ENCODE data around the gene SRGAP1. TPM values are rescaled to one million over a fixed set of nuclear protein-coding genes. Genes with fewer than 3 reads are reported as not detected.

Gene SRGAP1
- polyA plus RNA-seq, 1 donor (not counting 4 experiments of a cell fraction or from before 2014, with no cell fraction given) = 4.5 TPM

DNA sequence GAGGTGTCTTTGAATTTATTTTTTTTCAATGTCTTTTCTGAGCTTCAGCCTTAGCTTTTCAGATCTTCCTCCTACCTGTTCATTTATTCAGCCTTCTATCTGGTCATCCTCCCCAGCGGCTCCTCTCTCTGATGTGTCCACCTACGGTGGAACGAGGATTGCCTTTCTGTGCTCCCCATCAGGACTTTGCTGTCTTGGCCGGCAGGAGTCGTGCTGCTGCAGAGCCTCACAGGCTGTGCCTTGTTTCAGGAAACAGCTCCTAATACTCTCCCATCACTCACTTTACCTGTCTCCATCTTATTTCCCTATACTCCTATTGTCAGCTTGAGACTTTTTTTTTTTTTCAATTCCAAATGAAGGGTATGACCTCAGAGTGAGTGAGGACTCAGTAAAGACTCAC lies 300.7 kb downstream of the SRGAP1 start:
- no peak for FAIRE-seq
- no peak overlapping the region for H3K4me3 ChIP-seq (ENCODE audit: control insufficient read depth in 2 of 3, extremely low read depth in 1 of 3, insufficient read depth in 2 of 3, low read depth in 1 of 3, low read length in 3 of 3)
- dilution Hi-C loops (cut with MboI; ENCODE audit: extremely low pct_ligation_motif_present, low sequenced_read_pairs) = no loop called here

GRCh38 chr12:64147011-64147631 lies 302.6 kb downstream of the SRGAP1 start:
- Histone ChIP-seq H3K9me1 (ENCODE audit: control insufficient read depth, extremely low read depth, insufficient read depth, low read length) (no peaks in the 10 kb centered on the region), H3K4me2 (ENCODE audit: control insufficient read depth, extremely low read depth, insufficient read depth, low read depth, low read length) (no peak overlapping the region), H3K79me2 (ENCODE audit: control insufficient read depth, insufficient read depth, low read length) (no peaks in the 10 kb centered on the region), H3K36me3 (ENCODE audit: control insufficient read depth in 2 of 2, extremely low read depth in 1 of 2, insufficient read depth in 2 of 2, low read length in 2 of 2) (peaks cover 6 to 11% of the 10 kb centered on the region in 2 experiments), H2AFZ (ENCODE audit: control insufficient read depth, low read length) (no peak overlapping the region), H3K9ac (ENCODE audit: control insufficient read depth, extremely low read depth, insufficient read depth, low read length) (no peak overlapping the region), H3K27me3 (ENCODE audit: control insufficient read depth, extremely low read depth, insufficient read depth, low read length) (no peaks in the 10 kb centered on the region), H4K20me1 (ENCODE audit: control insufficient read depth, extremely low read depth, insufficient read depth, low read length) (no peaks in the 10 kb centered on the region), H3K4me3 (ENCODE audit: control insufficient read depth in 2 of 3, extremely low read depth in 1 of 3, insufficient read depth in 2 of 3, low read depth in 1 of 3, low read length in 3 of 3) (no peak overlapping the region), H3K4me1 (ENCODE audit: control insufficient read depth, extremely low read depth, insufficient read depth, low read length) (no peaks in the 10 kb centered on the region), H3K9me3 (ENCODE audit: control insufficient read depth, low read depth, low read length) (no peaks in the 10 kb centered on the region), H3K27ac (ENCODE audit: control insufficient read depth, insufficient read depth, low read length) (no peak overlapping the region)
- no peak for TF ChIP-seq EZH2 (IDR thresholded peaks at IDR 0.05; ENCODE audit: low read length)
- TF ChIP-seq, protein P1, sequence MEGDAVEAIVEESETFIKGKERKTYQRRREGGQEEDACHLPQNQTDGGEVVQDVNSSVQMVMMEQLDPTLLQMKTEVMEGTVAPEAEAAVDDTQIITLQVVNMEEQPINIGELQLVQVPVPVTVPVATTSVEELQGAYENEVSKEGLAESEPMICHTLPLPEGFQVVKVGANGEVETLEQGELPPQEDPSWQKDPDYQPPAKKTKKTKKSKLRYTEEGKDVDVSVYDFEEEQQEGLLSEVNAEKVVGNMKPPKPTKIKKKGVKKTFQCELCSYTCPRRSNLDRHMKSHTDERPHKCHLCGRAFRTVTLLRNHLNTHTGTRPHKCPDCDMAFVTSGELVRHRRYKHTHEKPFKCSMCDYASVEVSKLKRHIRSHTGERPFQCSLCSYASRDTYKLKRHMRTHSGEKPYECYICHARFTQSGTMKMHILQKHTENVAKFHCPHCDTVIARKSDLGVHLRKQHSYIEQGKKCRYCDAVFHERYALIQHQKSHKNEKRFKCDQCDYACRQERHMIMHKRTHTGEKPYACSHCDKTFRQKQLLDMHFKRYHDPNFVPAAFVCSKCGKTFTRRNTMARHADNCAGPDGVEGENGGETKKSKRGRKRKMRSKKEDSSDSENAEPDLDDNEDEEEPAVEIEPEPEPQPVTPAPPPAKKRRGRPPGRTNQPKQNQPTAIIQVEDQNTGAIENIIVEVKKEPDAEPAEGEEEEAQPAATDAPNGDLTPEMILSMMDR (optimal IDR thresholded peaks at IDR 0.05 in 1 of 3, IDR thresholded peaks at IDR 0.05 in 1 of 3, conservative IDR thresholded peaks at IDR 0.05 in 1 of 3; ENCODE audit: extremely low read depth in 1 of 3, insufficient read depth in 2 of 3, low read length in 3 of 3) = no peak
- FAIRE-seq (no peak), DNase-seq (ENCODE audit: low read depth, low spot score) (no peak)
- dilution Hi-C loops (cut with MboI; ENCODE audit: extremely low pct_ligation_motif_present, low sequenced_read_pairs) = no loop called here

More for the DNA sequence above, 300.7 kb downstream of the SRGAP1 start:
- peaks cover 6 to 11% of the 10 kb centered on the region in 2 experiments for H3K36me3 ChIP-seq (ENCODE audit: control insufficient read depth in 2 of 2, extremely low read depth in 1 of 2, insufficient read depth in 2 of 2, low read length in 2 of 2)
- H4K20me1 ChIP-seq (ENCODE audit: control insufficient read depth, extremely low read depth, insufficient read depth, low read length) = no peaks in the 10 kb centered on the region
- no peak for DNase-seq (ENCODE audit: low read depth, low spot score)
- H3K79me2 ChIP-seq (ENCODE audit: control insufficient read depth, insufficient read depth, low read length) = no peaks in the 10 kb centered on the region
- no peaks in the 10 kb centered on the region for H3K9me3 ChIP-seq (ENCODE audit: control insufficient read depth, low read depth, low read length)
- no peak overlapping the region for H2AFZ ChIP-seq (ENCODE audit: control insufficient read depth, low read length)
- TF ChIP-seq, protein P1 (optimal IDR thresholded peaks at IDR 0.05 in 1 of 3, IDR thresholded peaks at IDR 0.05 in 1 of 3, conservative IDR thresholded peaks at IDR 0.05 in 1 of 3; ENCODE audit: extremely low read depth in 1 of 3, insufficient read depth in 2 of 3, low read length in 3 of 3) = no peak
- TF ChIP-seq EZH2 (IDR thresholded peaks at IDR 0.05; ENCODE audit: low read length) = no peak
- no peaks in the 10 kb centered on the region for H3K4me1 ChIP-seq (ENCODE audit: control insufficient read depth, extremely low read depth, insufficient read depth, low read length)
- H3K27me3 ChIP-seq (ENCODE audit: control insufficient read depth, extremely low read depth, insufficient read depth, low read length) = no peaks in the 10 kb centered on the region
- no peak overlapping the region for H3K27ac ChIP-seq (ENCODE audit: control insufficient read depth, insufficient read depth, low read length)
- H3K9me1 ChIP-seq (ENCODE audit: control insufficient read depth, extremely low read depth, insufficient read depth, low read length) = no peaks in the 10 kb centered on the region
- no peak overlapping the region for H3K9ac ChIP-seq (ENCODE audit: control insufficient read depth, extremely low read depth, insufficient read depth, low read length)
- no peak overlapping the region for H3K4me2 ChIP-seq (ENCODE audit: control insufficient read depth, extremely low read depth, insufficient read depth, low read depth, low read length)
